ENCODE results near the gene TUB. TPM values are rescaled to one million over a fixed set of nuclear protein-coding genes. Genes with fewer than 3 reads are reported as not detected.

TUB gene
- total and polyA plus RNA-seq, 5 donors from 2014 or later: 0.02 to 0.28 (median 0.27) TPM; not detected in 2

GRCh38 chr11:8040261-8040920 lies 40.6 kb upstream of the TUB start:
- Mint-ChIP-seq H3K27ac (no peak overlapping the region), H3K27me3 (peaks cover 8% of the 10 kb centered on the region), H3K4me1 (no peaks in the 10 kb centered on the region), H3K9me3 (peaks cover 0 to 5% (median 0%) of the 10 kb centered on the region in 7 donors), H3K4me3 (no peak overlapping the region), H3K36me3 (no peaks in the 10 kb centered on the region)
- Histone ChIP-seq H3K27me3 (ENCODE audit: control insufficient read depth, insufficient read depth, low read length) (no peaks in the 10 kb centered on the region), H3K27ac (ENCODE audit: insufficient read depth, low read length, poor library complexity, severe bottlenecking) (no peak overlapping the region), H3K4me3 (ENCODE audit: low read depth, low read length) (no peak overlapping the region), H3K36me3 (ENCODE audit: control insufficient read depth, insufficient read depth, low read length) (no peaks in the 10 kb centered on the region), H3K4me1 (ENCODE audit: control insufficient read depth, insufficient read depth, low read length, poor library complexity, severe bottlenecking) (no peaks in the 10 kb centered on the region), H3K9me3 (ENCODE audit: control insufficient read depth in 2 of 2, low read length in 2 of 2) (no peaks in the 10 kb centered on the region)
- DNase-seq (no peak), ATAC-seq (ENCODE audit: low read depth in 2 of 2) (no peak)

- Histone ChIP-seq H3K27ac (ENCODE audit: insufficient read depth, low read length, poor library complexity, severe bottlenecking) (no peak overlapping the region), H3K4me1 (ENCODE audit: control insufficient read depth, insufficient read depth, low read length, poor library complexity, severe bottlenecking) (no peaks in the 10 kb centered on the region), H3K27me3 (ENCODE audit: control insufficient read depth, insufficient read depth, low read length) (no peaks in the 10 kb centered on the region), H3K9me3 (ENCODE audit: control insufficient read depth in 2 of 2, low read length in 2 of 2) (no peaks in the 10 kb centered on the region), H3K36me3 (ENCODE audit: control insufficient read depth, insufficient read depth, low read length) (no peaks in the 10 kb centered on the region), H3K4me3 (ENCODE audit: low read depth, low read length) (no peak overlapping the region)
- Mint-ChIP-seq H3K27me3 (peaks cover 5% of the 10 kb centered on the region), H3K27ac (no peak overlapping the region), H3K36me3 (no peaks in the 10 kb centered on the region), H3K4me3 (no peak overlapping the region), H3K9me3 (peaks cover 0 to 5% (median 0%) of the 10 kb centered on the region in 7 donors), H3K4me1 (no peaks in the 10 kb centered on the region)
- DNase-seq (no peak), ATAC-seq (ENCODE audit: low read depth in 2 of 2) (no peak)
Observed at GRCh38 chr11:8040921-8041285, 40.1 kb upstream of the TUB start.

GRCh38 chr11:8041576-8041975 lies 39.4 kb upstream of the TUB start:
- Mint-ChIP-seq H3K4me1 (no peaks in the 10 kb centered on the region), H3K36me3 (no peaks in the 10 kb centered on the region), H3K27me3 (peaks cover 5% of the 10 kb centered on the region), H3K27ac (no peak overlapping the region), H3K4me3 (no peak overlapping the region), H3K9me3 (peaks cover 0 to 5% (median 0%) of the 10 kb centered on the region in 7 donors)
- Histone ChIP-seq H3K27me3 (ENCODE audit: control insufficient read depth, insufficient read depth, low read length) (no peaks in the 10 kb centered on the region), H3K9me3 (ENCODE audit: control insufficient read depth in 2 of 2, low read length in 2 of 2) (no peaks in the 10 kb centered on the region), H3K4me3 (ENCODE audit: low read depth, low read length) (no peak overlapping the region), H3K27ac (ENCODE audit: insufficient read depth, low read length, poor library complexity, severe bottlenecking) (no peak overlapping the region), H3K4me1 (ENCODE audit: control insufficient read depth, insufficient read depth, low read length, poor library complexity, severe bottlenecking) (no peaks in the 10 kb centered on the region), H3K36me3 (ENCODE audit: control insufficient read depth, insufficient read depth, low read length) (no peaks in the 10 kb centered on the region)
- DNase-seq (no peak), ATAC-seq (ENCODE audit: low read depth in 2 of 2) (no peak)

- H3K4me1 Mint-ChIP-seq: no peaks in the 10 kb centered on the region
- peaks cover 0 to 3% (median 0%) of the 10 kb centered on the region in 7 donors for H3K9me3 Mint-ChIP-seq
- no peak overlapping the region for H3K27ac ChIP-seq (ENCODE audit: insufficient read depth, low read length, poor library complexity, severe bottlenecking)
- no peak overlapping the region for H3K4me3 ChIP-seq (ENCODE audit: low read depth, low read length)
- no peak overlapping the region for H3K4me3 Mint-ChIP-seq
- H3K27me3 ChIP-seq (ENCODE audit: control insufficient read depth, insufficient read depth, low read length): no peaks in the 10 kb centered on the region
- H3K27me3 Mint-ChIP-seq: no peaks in the 10 kb centered on the region
- no peaks in the 10 kb centered on the region for H3K9me3 ChIP-seq (ENCODE audit: control insufficient read depth in 2 of 2, low read length in 2 of 2)
- H3K27ac Mint-ChIP-seq: no peak overlapping the region
- DNase-seq (no peak), ATAC-seq (ENCODE audit: low read depth in 2 of 2) (no peak)
- no peaks in the 10 kb centered on the region for H3K36me3 ChIP-seq (ENCODE audit: control insufficient read depth, insufficient read depth, low read length)
- H3K36me3 Mint-ChIP-seq: no peaks in the 10 kb centered on the region
- no peaks in the 10 kb centered on the region for H3K4me1 ChIP-seq (ENCODE audit: control insufficient read depth, insufficient read depth, low read length, poor library complexity, severe bottlenecking)
Observed at GRCh38 chr11:8043756-8044155, 37.3 kb upstream of the TUB start.

- Mint-ChIP-seq H3K36me3 (no peaks in the 10 kb centered on the region), H3K27ac (no peak overlapping the region), H3K4me1 (no peaks in the 10 kb centered on the region), H3K4me3 (no peak overlapping the region), H3K27me3 (no peaks in the 10 kb centered on the region), H3K9me3 (peaks cover 0 to 3% (median 0%) of the 10 kb centered on the region in 7 donors)
- ATAC-seq (ENCODE audit: low read depth in 2 of 2): no peak
- no peaks in the 10 kb centered on the region for H3K9me3 ChIP-seq (ENCODE audit: control insufficient read depth in 2 of 2, low read length in 2 of 2)
- DNase-seq: no peak
- H3K4me3 ChIP-seq (ENCODE audit: low read depth, low read length): no peak overlapping the region
- H3K4me1 ChIP-seq (ENCODE audit: control insufficient read depth, insufficient read depth, low read length, poor library complexity, severe bottlenecking): no peaks in the 10 kb centered on the region
- no peaks in the 10 kb centered on the region for H3K36me3 ChIP-seq (ENCODE audit: control insufficient read depth, insufficient read depth, low read length)
- H3K27ac ChIP-seq (ENCODE audit: insufficient read depth, low read length, poor library complexity, severe bottlenecking): no peak overlapping the region
- no peaks in the 10 kb centered on the region for H3K27me3 ChIP-seq (ENCODE audit: control insufficient read depth, insufficient read depth, low read length)
Observed at GRCh38 chr11:8045839-8046238, 35.2 kb upstream of the TUB start.

- peaks cover 4% of the 10 kb centered on the region for H3K27me3 Mint-ChIP-seq
- no peak overlapping the region for H3K27ac Mint-ChIP-seq
- ATAC-seq (ENCODE audit: low read depth in 2 of 2) (no peak), DNase-seq (no peak)
- H3K4me3 Mint-ChIP-seq: no peak overlapping the region
- H3K9me3 ChIP-seq (ENCODE audit: control insufficient read depth in 2 of 2, low read length in 2 of 2): no peaks in the 10 kb centered on the region
- no peaks in the 10 kb centered on the region for H3K27me3 ChIP-seq (ENCODE audit: control insufficient read depth, insufficient read depth, low read length)
- no peaks in the 10 kb centered on the region for H3K4me1 ChIP-seq (ENCODE audit: control insufficient read depth, insufficient read depth, low read length, poor library complexity, severe bottlenecking)
- no peaks in the 10 kb centered on the region for H3K36me3 Mint-ChIP-seq
- H3K36me3 ChIP-seq (ENCODE audit: control insufficient read depth, insufficient read depth, low read length): no peaks in the 10 kb centered on the region
- no peaks in the 10 kb centered on the region for H3K4me1 Mint-ChIP-seq
- no peak overlapping the region for H3K4me3 ChIP-seq (ENCODE audit: low read depth, low read length)
- H3K9me3 Mint-ChIP-seq: peaks cover 0 to 3% (median 0%) of the 10 kb centered on the region in 7 donors
- H3K27ac ChIP-seq (ENCODE audit: insufficient read depth, low read length, poor library complexity, severe bottlenecking): no peak overlapping the region
Observed at GRCh38 chr11:8047382-8047781, 33.6 kb upstream of the TUB start.

GRCh38 chr11:8049084-8049483 lies 31.9 kb upstream of the TUB start:
- no peaks in the 10 kb centered on the region for H3K27me3 ChIP-seq (ENCODE audit: control insufficient read depth, insufficient read depth, low read length)
- ATAC-seq (ENCODE audit: low read depth in 2 of 2) (no peak), DNase-seq (no peak)
- H3K36me3 ChIP-seq (ENCODE audit: control insufficient read depth, insufficient read depth, low read length): no peaks in the 10 kb centered on the region
- no peaks in the 10 kb centered on the region for H3K4me1 Mint-ChIP-seq
- H3K36me3 Mint-ChIP-seq: no peaks in the 10 kb centered on the region
- no peak overlapping the region for H3K4me3 Mint-ChIP-seq
- H3K9me3 ChIP-seq (ENCODE audit: control insufficient read depth in 2 of 2, low read length in 2 of 2): no peaks in the 10 kb centered on the region
- H3K9me3 Mint-ChIP-seq: peaks cover 0 to 3% (median 0%) of the 10 kb centered on the region in 7 donors
- H3K27ac ChIP-seq (ENCODE audit: insufficient read depth, low read length, poor library complexity, severe bottlenecking): no peak overlapping the region
- H3K4me3 ChIP-seq (ENCODE audit: low read depth, low read length): no peak overlapping the region
- no peaks in the 10 kb centered on the region for H3K4me1 ChIP-seq (ENCODE audit: control insufficient read depth, insufficient read depth, low read length, poor library complexity, severe bottlenecking)
- peaks cover 4% of the 10 kb centered on the region for H3K27me3 Mint-ChIP-seq
- H3K27ac Mint-ChIP-seq: no peak overlapping the region

- Mint-ChIP-seq H3K27ac (no peak overlapping the region), H3K27me3 (peaks cover 4% of the 10 kb centered on the region), H3K36me3 (no peaks in the 10 kb centered on the region), H3K4me3 (no peak overlapping the region), H3K9me3 (no peaks in the 10 kb centered on the region), H3K4me1 (peaks cover 0 to 3% (median 0%) of the 10 kb centered on the region in 4 donors)
- Histone ChIP-seq H3K4me3 (ENCODE audit: low read depth, low read length) (no peak overlapping the region), H3K4me1 (ENCODE audit: control insufficient read depth, insufficient read depth, low read length, poor library complexity, severe bottlenecking) (no peaks in the 10 kb centered on the region), H3K36me3 (ENCODE audit: control insufficient read depth, insufficient read depth, low read length) (no peaks in the 10 kb centered on the region), H3K27me3 (ENCODE audit: control insufficient read depth, insufficient read depth, low read length) (no peaks in the 10 kb centered on the region), H3K9me3 (ENCODE audit: control insufficient read depth in 2 of 2, low read length in 2 of 2) (no peaks in the 10 kb centered on the region), H3K27ac (ENCODE audit: insufficient read depth, low read length, poor library complexity, severe bottlenecking) (no peak overlapping the region)
- DNase-seq (no peak), ATAC-seq (ENCODE audit: low read depth in 2 of 2) (no peak)
Observed at GRCh38 chr11:8055091-8055835, 25.7 kb upstream of the TUB start.

Data from CD4-positive, CD25-positive, alpha-beta regulatory T cell (primary cell).